Naive B cell (primary cell): Measurements from ENCODE around the gene PRKX. TPM values are rescaled to one million over a fixed set of nuclear protein-coding genes. Genes with fewer than 3 reads are reported as not detected.
"Not testable (repeated sequence)": the region's sequence is repeated elsewhere in the genome, so short reads cannot be mapped to it uniquely, and the experiment has no call there.

Source experiments
- ATAC-seq, 2 donors: fragments of 150-1000 bp; cut with Tn5 transposase; 2 replicates each; pipeline ENCODE4 v1.10.0; 2021; ENCODE audit warnings: low read depth in 2 of 2, mild to moderate bottlenecking in 2 of 2, moderate library complexity in 2 of 2
- DNase-seq: peaks from one replicate; pipeline ENCODE4 v3.0.0; 2022
- H3K27ac Mint-ChIP-seq, 6 donors: one replicate each; pipeline ENCODE4 v1.8.0; 2020 to 2022; ENCODE audit warnings: mild to moderate bottlenecking in 6 of 6, mixed read lengths in 6 of 6, moderate library complexity in 5 of 6, inconsistent platforms in 2 of 6
- H3K27me3 Mint-ChIP-seq, 3 donors: one replicate each; pipeline ENCODE4 v1.8.0; 2021 to 2022; ENCODE audit warnings: mixed read lengths in 3 of 3, mild to moderate bottlenecking in 1 of 3
- H3K36me3 Mint-ChIP-seq, 2 donors: one replicate each; pipeline ENCODE4 v1.8.0; 2020 to 2022; ENCODE audit warnings: mixed read lengths in 2 of 2, inconsistent platforms in 1 of 2, mild to moderate bottlenecking in 1 of 2
- H3K4me1 Mint-ChIP-seq, 3 donors: one replicate each; pipeline ENCODE4 v1.8.0; 2020 to 2022; ENCODE audit warnings: mixed read lengths in 3 of 3, inconsistent platforms in 1 of 3, mild to moderate bottlenecking in 1 of 3, moderate library complexity in 1 of 3
- H3K4me3 Mint-ChIP-seq, 8 donors: one replicate each; pipeline ENCODE4 v1.8.0; 2020 to 2022; ENCODE audit warnings: mild to moderate bottlenecking in 8 of 8, mixed read lengths in 8 of 8, moderate library complexity in 8 of 8, inconsistent platforms in 2 of 8
- H3K9me3 Mint-ChIP-seq, 7 donors: one replicate each; pipeline ENCODE4 v1.8.0; 2020 to 2022; ENCODE audit warnings: mixed read lengths in 7 of 7, mild to moderate bottlenecking in 5 of 7, inconsistent platforms in 2 of 7, moderate library complexity in 1 of 7
- polyA plus RNA-seq, 6 donors: library from polyadenylated mRNA; unstranded; fragments of 300-500 nt; fragmentation: Illumina TruSeq; gene quantifications; one replicate each; pipeline ENCODE4 v1.2.3, GENCODE V29; 2021; ENCODE audit warnings: low read depth in 6 of 6

Gene PRKX
- polyA plus RNA-seq, 6 donors from 2014 or later: 48.4 to 83.6 (median 64.6) TPM

DNA sequence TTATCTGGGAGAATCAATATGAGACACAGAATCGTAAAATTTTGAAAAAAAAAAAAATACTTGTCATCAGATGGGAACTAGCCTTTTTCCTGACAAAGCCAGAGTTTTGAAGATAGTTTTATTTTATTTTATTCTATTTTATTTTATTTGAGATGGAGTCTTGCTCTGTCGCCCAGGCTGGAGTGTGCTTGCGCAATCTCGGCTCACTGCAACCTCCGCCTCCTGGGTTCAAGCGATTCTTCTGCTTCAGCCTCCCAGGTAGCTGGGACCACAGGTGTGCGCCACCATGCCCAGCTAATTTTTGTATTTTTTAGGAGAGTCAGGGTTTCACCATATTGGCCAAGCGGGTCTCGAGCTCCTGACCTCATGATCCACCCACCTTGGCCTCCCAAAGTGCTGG, 10.0 kb upstream of the PRKX start:
- not testable (repeated sequence) for H3K4me1 Mint-ChIP-seq, DNase-seq, H3K27ac Mint-ChIP-seq, H3K4me3 Mint-ChIP-seq, ATAC-seq, H3K36me3 Mint-ChIP-seq, H3K9me3 Mint-ChIP-seq
- peaks cover 0 to 15% (median 0%) of the 10 kb centered on the region in 3 donors for H3K27me3 Mint-ChIP-seq

DNA sequence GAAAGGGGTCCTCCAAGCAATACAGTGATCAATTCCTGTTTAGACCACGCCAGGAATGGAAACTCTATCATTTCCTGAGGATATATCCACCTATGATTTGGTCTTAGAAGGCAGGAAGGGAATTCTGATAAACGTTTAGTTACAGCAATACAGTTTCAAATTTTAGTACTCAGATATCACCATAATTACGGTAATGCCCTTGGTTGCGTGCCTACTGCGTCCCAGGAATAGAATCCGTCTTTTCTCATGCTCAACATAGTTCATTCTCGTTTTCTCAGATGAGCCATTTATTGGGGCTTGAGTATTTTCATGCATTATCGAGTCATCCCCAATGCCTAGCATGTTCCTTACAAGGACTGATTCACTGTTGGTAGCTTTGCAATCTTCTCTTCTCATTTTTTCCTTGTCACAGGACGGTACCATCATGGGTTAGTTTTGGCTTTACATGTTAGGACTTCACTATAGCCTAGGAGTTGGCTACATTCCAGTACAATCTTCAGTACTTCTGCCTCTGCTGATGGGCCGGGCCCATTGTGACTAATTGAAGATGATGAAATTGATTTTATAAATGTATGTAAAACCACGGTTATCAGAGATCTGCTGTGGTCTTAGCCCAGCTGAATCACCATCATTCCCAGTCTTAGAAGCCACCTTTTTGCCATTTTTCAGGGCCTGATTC, 4.4 kb upstream of the PRKX start:
- DNase-seq (no peak), ATAC-seq (no peak)
- peaks cover 0 to 6% (median 4%) of the 10 kb centered on the region in 3 donors for H3K4me1 Mint-ChIP-seq
- peaks cover 0 to 3% (median 0%) of the 10 kb centered on the region in 7 donors for H3K9me3 Mint-ChIP-seq
- no peak overlapping the region for H3K27ac Mint-ChIP-seq
- no peaks in the 10 kb centered on the region for H3K36me3 Mint-ChIP-seq
- H3K27me3 Mint-ChIP-seq: peaks cover 0 to 11% (median 0%) of the 10 kb centered on the region in 3 donors
- no peak overlapping the region for H3K4me3 Mint-ChIP-seq

GRCh38 chrX:3715921-3716320, 2.5 kb upstream of the PRKX start:
- Mint-ChIP-seq H3K4me3 (peak overlapping the region in 3 of 8 donors; percentile 29 to 83 (median 49)), H3K4me1 (peaks cover 12 to 20% (median 15%) of the 10 kb centered on the region in 3 donors), H3K36me3 (no peaks in the 10 kb centered on the region), H3K27ac (peak overlapping the region in 1 of 6 donors; percentile 12), H3K27me3 (no peaks in the 10 kb centered on the region), H3K9me3 (peaks cover 0 to 3% (median 0%) of the 10 kb centered on the region in 7 donors)
- ATAC-seq: no peak
- DNase-seq: no peak

DNA sequence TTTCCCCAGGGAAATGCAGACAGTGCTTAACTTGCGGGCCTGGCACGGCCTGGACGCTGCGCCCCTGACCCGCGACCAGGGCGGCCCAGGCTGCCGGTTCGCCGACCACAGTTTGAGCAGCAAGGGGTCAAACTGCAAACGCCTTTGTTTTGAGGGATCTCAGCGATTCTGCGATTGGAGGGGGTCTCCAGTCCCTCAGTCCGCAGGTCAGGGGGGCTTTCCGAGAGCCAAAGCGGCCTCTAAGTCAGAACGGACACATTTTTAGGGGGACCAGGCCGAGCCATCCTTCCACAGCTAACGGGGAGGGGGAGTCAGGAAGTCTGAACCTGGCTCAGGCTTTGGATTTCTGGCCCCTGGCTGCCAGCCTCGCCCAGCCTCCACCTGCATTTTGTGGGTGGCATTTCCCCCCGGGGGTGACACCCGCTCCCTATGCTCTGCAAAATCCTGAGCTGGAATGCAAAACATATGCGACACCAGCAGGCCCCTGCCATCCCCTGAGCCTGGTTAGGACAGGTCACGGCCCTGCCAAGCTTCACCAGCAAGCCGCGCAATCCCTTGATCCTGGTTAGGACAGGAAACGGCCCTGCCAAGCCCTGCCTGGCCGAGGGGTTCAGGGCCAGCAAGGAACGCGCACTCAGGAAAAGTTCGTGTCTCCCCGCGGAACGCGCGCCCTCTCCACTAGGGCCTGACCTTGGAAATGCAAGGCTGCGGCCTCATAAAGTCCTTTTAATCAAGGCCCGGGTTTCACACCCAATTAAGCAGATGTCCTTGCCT, 1.4 kb upstream of the PRKX start:
- not testable (repeated sequence) for H3K27me3 Mint-ChIP-seq, H3K9me3 Mint-ChIP-seq, H3K27ac Mint-ChIP-seq, DNase-seq, ATAC-seq, H3K36me3 Mint-ChIP-seq
- H3K4me3 Mint-ChIP-seq: peak overlapping the region in 6 of 8 donors; percentile 40 to 94 (median 59)
- peaks cover 12 to 26% (median 15%) of the 10 kb centered on the region in 3 donors for H3K4me1 Mint-ChIP-seq

- peak overlapping the region; percentile 63 to 95 (median 90) for H3K27ac Mint-ChIP-seq
Observed at GRCh38 chrX:3713937-3714434, 537 bp upstream of the PRKX start.

GRCh38 chrX:3712870-3713224, 602 bp downstream of the PRKX start:
- H3K27me3 Mint-ChIP-seq: no peaks in the 10 kb centered on the region
- H3K4me3 Mint-ChIP-seq: peak overlapping the region; percentile 90 to 98 (median 94)
- peak overlapping the region in 2 of 6 donors; percentile 91 to 97 for H3K27ac Mint-ChIP-seq
- no peaks in the 10 kb centered on the region for H3K9me3 Mint-ChIP-seq
- H3K36me3 Mint-ChIP-seq: no peaks in the 10 kb centered on the region
- ATAC-seq: peak in 1 of 2 donors; percentile 4
- H3K4me1 Mint-ChIP-seq: peaks cover 12 to 31% (median 19%) of the 10 kb centered on the region in 3 donors
- DNase-seq: no peak

More at GRCh38 chrX:3713937-3714434, 537 bp upstream of the PRKX start:
- ATAC-seq (no peak), DNase-seq (no peak)
- H3K9me3 Mint-ChIP-seq: peaks cover 0 to 3% (median 0%) of the 10 kb centered on the region in 7 donors
- H3K27me3 Mint-ChIP-seq: no peaks in the 10 kb centered on the region
- H3K36me3 Mint-ChIP-seq: no peaks in the 10 kb centered on the region
- H3K4me3 Mint-ChIP-seq: peak overlapping the region; percentile 81 to 95 (median 90)
- peaks cover 12 to 26% (median 15%) of the 10 kb centered on the region in 3 donors for H3K4me1 Mint-ChIP-seq

GRCh38 chrX:3712051-3712869, 1.2 kb downstream of the PRKX start:
- no peaks in the 10 kb centered on the region for H3K9me3 Mint-ChIP-seq
- peaks cover 12 to 31% (median 19%) of the 10 kb centered on the region in 3 donors for H3K4me1 Mint-ChIP-seq
- no peaks in the 10 kb centered on the region for H3K27me3 Mint-ChIP-seq

DNA sequence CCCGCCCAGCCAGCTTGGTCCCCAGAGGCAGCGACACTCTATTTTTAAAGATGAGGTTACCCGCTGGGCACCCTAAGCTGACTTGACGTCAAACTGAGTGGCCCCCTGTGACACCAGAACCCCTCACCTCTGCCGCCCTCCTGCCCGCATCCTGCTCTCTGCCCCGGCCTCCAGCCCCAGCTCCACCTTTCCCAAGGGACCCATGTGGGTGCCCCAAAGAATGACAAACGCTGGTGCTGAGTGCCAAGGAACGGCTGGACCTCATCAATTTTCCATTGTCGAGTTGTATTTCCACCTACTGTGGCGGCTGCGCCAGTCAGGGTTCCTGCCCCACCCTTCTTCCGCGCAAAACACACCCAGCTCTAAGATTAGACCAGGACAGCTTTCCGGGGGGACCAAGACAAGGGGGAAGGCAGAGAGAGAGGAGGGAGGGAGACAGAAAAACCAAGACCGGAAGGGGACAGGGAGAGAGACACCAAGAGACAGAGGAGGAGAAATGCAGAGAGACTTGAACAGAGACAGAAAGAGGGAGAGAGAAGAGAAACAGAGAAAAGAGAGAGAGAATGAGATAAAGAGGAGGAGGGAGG, 2.0 kb downstream of the PRKX start:
- DNase-seq: peak; percentile 66

More at GRCh38 chrX:3712051-3712869, 1.2 kb downstream of the PRKX start:
- peak; percentile 22 for DNase-seq
- peak overlapping the region; percentile 61 to 98 (median 92) for H3K27ac Mint-ChIP-seq
- ATAC-seq: no peak
- H3K4me3 Mint-ChIP-seq: peak overlapping the region; percentile 90 to 98 (median 94)
- no peaks in the 10 kb centered on the region for H3K36me3 Mint-ChIP-seq

DNA sequence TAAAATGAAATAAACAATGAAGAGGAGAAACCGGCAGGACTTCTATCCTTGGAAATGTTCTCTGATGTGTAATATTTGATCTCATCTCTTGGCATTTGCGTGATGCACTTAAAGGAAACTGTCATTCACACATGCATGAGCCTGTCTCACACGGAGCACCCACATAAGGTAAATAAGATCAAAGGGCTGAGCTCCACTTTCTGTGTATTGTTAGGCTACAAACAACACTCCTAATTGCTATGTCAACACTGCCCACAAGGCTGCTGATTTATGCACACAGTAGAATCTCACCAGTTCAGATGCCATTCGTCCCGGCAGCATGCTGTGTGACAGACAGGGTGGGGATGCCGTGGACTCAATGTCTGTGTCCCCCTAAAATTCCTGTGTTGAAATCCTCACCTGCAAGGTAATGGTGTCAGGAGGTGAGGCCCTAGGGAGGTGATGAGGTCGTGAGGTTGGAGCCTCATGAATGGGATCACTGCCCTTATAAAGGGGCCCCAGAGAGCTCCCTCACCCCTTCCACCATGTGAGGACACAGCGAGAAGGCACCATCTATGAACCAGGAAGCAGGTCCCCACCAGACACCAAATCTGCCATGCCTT, 5.7 kb downstream of the PRKX start:
- DNase-seq: not testable (repeated sequence)

More for the DNA sequence above, 2.0 kb downstream of the PRKX start:
- ATAC-seq: peak; percentile 29 to 31
- H3K36me3 Mint-ChIP-seq: no peaks in the 10 kb centered on the region
- H3K4me1 Mint-ChIP-seq: peaks cover 12 to 38% (median 19%) of the 10 kb centered on the region in 3 donors
- no peaks in the 10 kb centered on the region for H3K9me3 Mint-ChIP-seq
- H3K27me3 Mint-ChIP-seq: no peaks in the 10 kb centered on the region
- peak overlapping the region; percentile 90 to 98 (median 94) for H3K4me3 Mint-ChIP-seq
- H3K27ac Mint-ChIP-seq: peak overlapping the region; percentile 87 to 98 (median 92)

DNA sequence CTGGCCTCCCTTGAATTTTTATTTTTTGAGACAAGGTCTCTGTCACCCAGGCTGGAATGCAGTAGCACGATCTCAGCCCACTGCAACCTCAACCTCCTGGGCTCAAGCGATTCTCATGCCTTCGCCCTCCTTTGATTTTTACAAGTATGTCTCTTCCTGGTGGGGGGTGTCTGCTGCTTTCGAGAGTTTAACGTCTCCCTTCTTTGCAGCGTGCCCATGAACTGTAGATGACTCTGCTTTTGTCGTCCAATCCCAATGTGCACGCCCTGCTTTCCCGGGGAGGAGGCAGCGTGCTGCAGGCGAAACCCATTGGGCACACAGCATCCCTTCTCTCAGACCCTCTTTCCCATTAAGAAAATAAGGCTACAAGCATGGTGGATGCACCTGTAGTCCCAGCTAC, 7.0 kb downstream of the PRKX start:
- ATAC-seq (no peak), DNase-seq (no peak)
- H3K27me3 Mint-ChIP-seq: no peaks in the 10 kb centered on the region
- H3K36me3 Mint-ChIP-seq: no peaks in the 10 kb centered on the region
- H3K4me1 Mint-ChIP-seq: peaks cover 4 to 60% (median 17%) of the 10 kb centered on the region in 3 donors
- H3K27ac Mint-ChIP-seq: no peak overlapping the region
- H3K4me3 Mint-ChIP-seq: peak overlapping the region in 1 of 8 donors; percentile 3
- H3K9me3 Mint-ChIP-seq: no peaks in the 10 kb centered on the region

More for the DNA sequence above, 5.7 kb downstream of the PRKX start:
- not testable (repeated sequence) for H3K27ac Mint-ChIP-seq, H3K27me3 Mint-ChIP-seq, H3K9me3 Mint-ChIP-seq, ATAC-seq, H3K36me3 Mint-ChIP-seq
- H3K4me3 Mint-ChIP-seq: peak overlapping the region in 1 of 8 donors; percentile 33
- peaks cover 12 to 58% (median 22%) of the 10 kb centered on the region in 3 donors for H3K4me1 Mint-ChIP-seq

DNA sequence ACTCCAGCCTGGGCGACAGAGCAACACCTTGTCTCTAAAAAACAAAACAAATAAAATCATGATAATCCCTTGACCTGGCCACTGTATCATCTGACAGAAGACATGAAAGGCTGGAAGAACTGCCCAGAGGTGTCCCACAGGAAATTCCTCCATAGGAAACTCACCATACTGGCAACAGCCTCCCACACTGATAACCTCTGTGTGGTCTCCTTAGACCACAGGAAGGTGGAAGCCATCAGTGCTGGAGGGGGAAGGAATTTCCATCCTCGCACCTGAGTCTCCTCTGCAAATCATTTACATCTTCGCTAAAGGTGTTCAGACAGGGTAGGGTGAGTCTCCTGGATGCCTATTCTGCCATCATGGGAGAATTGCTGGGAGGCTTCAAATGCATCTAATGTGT, 10.2 kb downstream of the PRKX start:
- not testable (repeated sequence) for DNase-seq, H3K27me3 Mint-ChIP-seq, H3K4me3 Mint-ChIP-seq, H3K36me3 Mint-ChIP-seq, ATAC-seq, H3K9me3 Mint-ChIP-seq
- H3K4me1 Mint-ChIP-seq: peaks cover 15 to 76% (median 24%) of the 10 kb centered on the region in 3 donors
- peak overlapping the region in 3 of 6 donors; percentile 26 to 64 (median 30) for H3K27ac Mint-ChIP-seq

GRCh38 chrX:3702095-3702494, 11.4 kb downstream of the PRKX start:
- peak overlapping the region in 4 of 6 donors; percentile 34 to 98 (median 92) for H3K27ac Mint-ChIP-seq
- H3K4me1 Mint-ChIP-seq: peaks cover 15 to 83% (median 27%) of the 10 kb centered on the region in 3 donors
- peak overlapping the region in 1 of 8 donors; percentile 32 for H3K4me3 Mint-ChIP-seq
- H3K36me3 Mint-ChIP-seq, H3K9me3 Mint-ChIP-seq, DNase-seq, ATAC-seq, H3K27me3 Mint-ChIP-seq: not testable (repeated sequence)
